ENCODE measurements around the gene PRH1. TPM values are rescaled to one million over a fixed set of nuclear protein-coding genes. Genes with fewer than 3 reads are reported as not detected.

The PRH1 gene
- total and polyA plus RNA-seq, 2 of the 13 experiments (the other 11 are each of a cell fraction or from before 2014, with no cell fraction given): 5.3 to 18.8 TPM

DNA sequence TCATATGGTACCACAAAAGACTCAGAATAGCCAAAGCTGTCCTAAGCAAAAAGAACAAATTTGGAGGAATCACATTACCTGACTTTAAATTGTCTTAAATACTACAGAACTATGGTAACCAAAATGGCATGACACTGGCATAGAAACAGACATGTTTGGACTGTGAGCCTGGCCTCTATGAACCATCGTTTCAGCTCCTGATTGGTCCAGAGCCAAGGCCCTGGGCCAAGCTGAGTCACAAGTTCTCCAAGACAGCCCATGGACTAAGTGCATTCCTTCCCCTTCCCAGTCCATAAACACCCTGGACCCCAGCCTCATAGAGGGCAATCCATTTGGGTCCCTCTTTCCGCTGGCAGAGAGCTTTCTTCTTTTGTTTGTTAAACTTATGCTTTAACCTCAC, 22.7 kb downstream of the PRH1 start:
- DNase-seq (ENCODE audit: low spot score): no peak
- Histone ChIP-seq H4K20me1 (ENCODE audit: insufficient read depth, low read length) (no peaks in the 10 kb centered on the region), H3K27me3 (ENCODE audit: control insufficient read depth in 1 of 2, insufficient read depth in 2 of 2, low read length in 2 of 2) (no peaks in the 10 kb centered on the region), H2AFZ (ENCODE audit: low read length) (no peak overlapping the region), H3K79me2 (ENCODE audit: insufficient read depth, low read length) (no peaks in the 10 kb centered on the region), H3K4me1 (ENCODE audit: insufficient read depth, low read length) (no peaks in the 10 kb centered on the region), H3K27ac (ENCODE audit: extremely low read length, insufficient read depth, low read length) (no peak overlapping the region), H3K36me3 (replicated peaks in 1 of 2; ENCODE audit: control insufficient read depth in 1 of 2, insufficient read depth in 2 of 2, low read length in 2 of 2) (peaks cover 3 to 17% of the 10 kb centered on the region in 2 experiments; a peak in 2 of 5 replicates), H3K4me3 (replicated peaks in 1 of 3; ENCODE audit: insufficient read depth in 1 of 3, low read depth in 2 of 3, low read length in 3 of 3) (no peak overlapping the region), H3K9ac (ENCODE audit: insufficient read depth, low read depth, low read length) (no peak overlapping the region), H3K9me3 (ENCODE audit: low read length) (peaks cover 17% of the 10 kb centered on the region), H3K4me2 (ENCODE audit: low read depth, low read length) (no peak overlapping the region)
- in situ Hi-C loops (cut with HindIII; ENCODE audit: extremely low pct_ligation_motif_present, low pct_unique_long_range_greater_than_20kb): no loop called here
- POLR2A ChIA-PET: no interaction called here
- no TSS peak for BruUV-seq (replicated peaks)
- CTCF ChIA-PET (ENCODE audit: low intra/inter-chr PET ratio, low total read pairs): no interaction called here
- 100% methylated on average over 2 of the region's 2 CpGs for WGBS (ENCODE audit: low lambda C conversion rate)
- ATAC-seq: no peak
- intact Hi-C loops (cut with micrococcal nuclease; ENCODE audit: unreplicated experiment): no loop called here
- FAIRE-seq: no peak
- TF ChIP-seq FOXO1 (CRISPR knock-in tag; IDR thresholded peaks at IDR 0.05) (no peak), MLLT10 (CRISPR knock-in tag; IDR thresholded peaks at IDR 0.05) (no peak), ZNF496 (CRISPR knock-in tag; IDR thresholded peaks at IDR 0.05; ENCODE audit: insufficient replicate concordance) (no peak), TOPORS (CRISPR knock-in tag; IDR thresholded peaks at IDR 0.05) (no peak), PATZ1 (CRISPR knock-in tag; IDR thresholded peaks at IDR 0.05) (no peak), PREB (CRISPR knock-in tag; IDR thresholded peaks at IDR 0.05) (no peak), ZNF225 (CRISPR knock-in tag; IDR thresholded peaks at IDR 0.05) (no peak), ZNF136 (CRISPR knock-in tag; IDR thresholded peaks at IDR 0.05; ENCODE audit: low read depth) (no peak), PPARG (CRISPR knock-in tag; conservative IDR thresholded peaks at IDR 0.05) (no peak), HMG20A (CRISPR knock-in tag; IDR thresholded peaks at IDR 0.05; ENCODE audit: borderline replicate concordance) (no peak), MZF1 (CRISPR knock-in tag; IDR thresholded peaks at IDR 0.05; ENCODE audit: borderline replicate concordance) (no peak), SIX1 (CRISPR knock-in tag; IDR thresholded peaks at IDR 0.05; ENCODE audit: borderline replicate concordance) (no peak), SALL1 (CRISPR knock-in tag; IDR thresholded peaks at IDR 0.05) (no peak)
- TF ChIP-seq, protein P1, sequence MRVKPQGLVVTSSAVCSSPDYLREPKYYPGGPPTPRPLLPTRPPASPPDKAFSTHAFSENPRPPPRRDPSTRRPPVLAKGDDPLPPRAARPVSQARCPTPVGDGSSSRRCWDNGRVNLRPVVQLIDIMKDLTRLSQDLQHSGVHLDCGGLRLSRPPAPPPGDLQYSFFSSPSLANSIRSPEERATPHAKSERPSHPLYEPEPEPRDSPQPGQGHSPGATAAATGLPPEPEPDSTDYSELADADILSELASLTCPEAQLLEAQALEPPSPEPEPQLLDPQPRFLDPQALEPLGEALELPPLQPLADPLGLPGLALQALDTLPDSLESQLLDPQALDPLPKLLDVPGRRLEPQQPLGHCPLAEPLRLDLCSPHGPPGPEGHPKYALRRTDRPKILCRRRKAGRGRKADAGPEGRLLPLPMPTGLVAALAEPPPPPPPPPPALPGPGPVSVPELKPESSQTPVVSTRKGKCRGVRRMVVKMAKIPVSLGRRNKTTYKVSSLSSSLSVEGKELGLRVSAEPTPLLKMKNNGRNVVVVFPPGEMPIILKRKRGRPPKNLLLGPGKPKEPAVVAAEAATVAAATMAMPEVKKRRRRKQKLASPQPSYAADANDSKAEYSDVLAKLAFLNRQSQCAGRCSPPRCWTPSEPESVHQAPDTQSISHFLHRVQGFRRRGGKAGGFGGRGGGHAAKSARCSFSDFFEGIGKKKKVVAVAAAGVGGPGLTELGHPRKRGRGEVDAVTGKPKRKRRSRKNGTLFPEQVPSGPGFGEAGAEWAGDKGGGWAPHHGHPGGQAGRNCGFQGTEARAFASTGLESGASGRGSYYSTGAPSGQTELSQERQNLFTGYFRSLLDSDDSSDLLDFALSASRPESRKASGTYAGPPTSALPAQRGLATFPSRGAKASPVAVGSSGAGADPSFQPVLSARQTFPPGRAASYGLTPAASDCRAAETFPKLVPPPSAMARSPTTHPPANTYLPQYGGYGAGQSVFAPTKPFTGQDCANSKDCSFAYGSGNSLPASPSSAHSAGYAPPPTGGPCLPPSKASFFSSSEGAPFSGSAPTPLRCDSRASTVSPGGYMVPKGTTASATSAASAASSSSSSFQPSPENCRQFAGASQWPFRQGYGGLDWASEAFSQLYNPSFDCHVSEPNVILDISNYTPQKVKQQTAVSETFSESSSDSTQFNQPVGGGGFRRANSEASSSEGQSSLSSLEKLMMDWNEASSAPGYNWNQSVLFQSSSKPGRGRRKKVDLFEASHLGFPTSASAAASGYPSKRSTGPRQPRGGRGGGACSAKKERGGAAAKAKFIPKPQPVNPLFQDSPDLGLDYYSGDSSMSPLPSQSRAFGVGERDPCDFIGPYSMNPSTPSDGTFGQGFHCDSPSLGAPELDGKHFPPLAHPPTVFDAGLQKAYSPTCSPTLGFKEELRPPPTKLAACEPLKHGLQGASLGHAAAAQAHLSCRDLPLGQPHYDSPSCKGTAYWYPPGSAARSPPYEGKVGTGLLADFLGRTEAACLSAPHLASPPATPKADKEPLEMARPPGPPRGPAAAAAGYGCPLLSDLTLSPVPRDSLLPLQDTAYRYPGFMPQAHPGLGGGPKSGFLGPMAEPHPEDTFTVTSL (CRISPR knock-in tag; IDR thresholded peaks at IDR 0.05; ENCODE audit: borderline replicate concordance): no peak
- TF ChIP-seq, protein P2, sequence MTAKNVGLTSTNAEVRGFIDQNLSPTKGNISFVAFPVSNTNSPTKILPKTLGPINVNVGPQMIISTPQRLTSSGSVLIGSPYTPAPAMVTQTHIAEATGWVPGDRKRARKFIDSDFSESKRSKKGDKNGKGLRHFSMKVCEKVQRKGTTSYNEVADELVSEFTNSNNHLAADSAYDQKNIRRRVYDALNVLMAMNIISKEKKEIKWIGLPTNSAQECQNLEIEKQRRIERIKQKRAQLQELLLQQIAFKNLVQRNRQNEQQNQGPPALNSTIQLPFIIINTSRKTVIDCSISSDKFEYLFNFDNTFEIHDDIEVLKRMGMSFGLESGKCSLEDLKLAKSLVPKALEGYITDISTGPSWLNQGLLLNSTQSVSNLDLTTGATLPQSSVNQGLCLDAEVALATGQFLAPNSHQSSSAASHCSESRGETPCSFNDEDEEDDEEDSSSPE (CRISPR knock-in tag; IDR thresholded peaks at IDR 0.05): no peak
